GM18499 (cell line): Measurements from ENCODE around the gene IGF2BP3.

Experiments
- ATAC-seq: cut with Tn5 transposase; IDR thresholded peaks from one replicate; pipeline ENCODE4 v1.9.1; 2021; ENCODE audit warnings: moderate number of reproducible peaks; ENCODE audit not compliant: insufficient read depth, unreplicated experiment

IGF2BP3 gene

GRCh38 chr7:23308754-23309153, 161.5 kb downstream of the IGF2BP3 start:
- ATAC-seq, result no peak

GRCh38 chr7:23306936-23307521, 163.3 kb downstream of the IGF2BP3 start:
- ATAC-seq, result no peak

- ATAC-seq, result no peak
These were observed 170.5 kb downstream of the IGF2BP3 start for GRCh38 chr7:23299770-23300300.

- ATAC-seq, result peak; percentile 94
These were observed 171.2 kb downstream of the IGF2BP3 start, which contains the start of gene MALSU1 for GRCh38 chr7:23298885-23299769. MALSU1 (plus strand) TSS chr7:23299339; CDS start chr7:23299353, 14 bp downstream.

GRCh38 chr7:23298141-23298881, 172.0 kb downstream of the IGF2BP3 start:
- no peak for ATAC-seq

GRCh38 chr7:23295401-23295697, 174.9 kb downstream of the IGF2BP3 start:
- ATAC-seq, result no peak

- no peak for ATAC-seq
These were observed 175.5 kb downstream of the IGF2BP3 start for GRCh38 chr7:23294549-23295400.

- ATAC-seq, result no peak
These were observed 176.7 kb downstream of the IGF2BP3 start for GRCh38 chr7:23293500-23294073.

GRCh38 chr7:23292623-23293022, 177.7 kb downstream of the IGF2BP3 start:
- ATAC-seq, result no peak

- ATAC-seq, result no peak
These were observed 178.2 kb downstream of the IGF2BP3 start for GRCh38 chr7:23291957-23292560.

GRCh38 chr7:23290993-23291392, 179.3 kb downstream of the IGF2BP3 start:
- ATAC-seq, result no peak

GRCh38 chr7:23287612-23288011, 182.7 kb downstream of the IGF2BP3 start:
- ATAC-seq, result no peak

GRCh38 chr7:23285657-23286646, 184.3 kb downstream of the IGF2BP3 start:
- ATAC-seq, result no peak

- ATAC-seq, result no peak
These were observed 185.4 kb downstream of the IGF2BP3 start for GRCh38 chr7:23284871-23285270.

GRCh38 chr7:23283086-23283485, 187.2 kb downstream of the IGF2BP3 start:
- ATAC-seq, result no peak

GRCh38 chr7:23279819-23280525, 190.3 kb downstream of the IGF2BP3 start:
- no peak for ATAC-seq

GRCh38 chr7:23277359-23277989, 192.8 kb downstream of the IGF2BP3 start:
- ATAC-seq, result no peak
